SU-DHL-6 (cell line): ENCODE data around the gene GPC3.

Experiments
- H2AFZ ChIP-seq: fragments of 200-600 bp; sonication (generic); 2 replicates; pipeline ENCODE4 v1.6.1; 2014; ENCODE audit warnings: low read depth, mild to moderate bottlenecking, moderate library complexity, mixed read lengths, antibody characterized with exemption, low read length; ENCODE audit not compliant: severe bottlenecking
- H3F3A ChIP-seq: fragments of 200-600 bp; shearing (Covaris generic); 2 replicates; pipeline ENCODE4 v1.6.0; 2016; ENCODE audit warnings: antibody characterized with exemption, mild to moderate bottlenecking; ENCODE audit not compliant: insufficient read depth
- H3K27ac ChIP-seq: fragments of 200-600 bp; sonication (generic); 2 replicates; pipeline ENCODE4 v1.5.1; 2016; ENCODE audit warnings: low read depth, mild to moderate bottlenecking, low read length, moderate library complexity, mixed read lengths
- H3K27me3 ChIP-seq: fragments of 200-600 bp; sonication (generic), shearing (Covaris generic); 2 replicates; pipeline ENCODE4 v1.6.0; 2014; ENCODE audit warnings: mild to moderate bottlenecking, low read length
- H3K36me3 ChIP-seq: fragments of 200-600 bp; sonication (generic); 2 replicates; pipeline ENCODE4 v1.6.1; 2014; ENCODE audit warnings: mild to moderate bottlenecking, low read length, mixed read lengths
- H3K4me2 ChIP-seq: fragments of 300-600, 200-600 bp; shearing (Covaris generic), sonication (generic); 2 replicates; pipeline ENCODE4 v1.6.0; 2014; ENCODE audit warnings: low read length, low read depth, mild to moderate bottlenecking; ENCODE audit not compliant: poor library complexity, severe bottlenecking
- H3K4me3 ChIP-seq: fragments of 200-600 bp; sonication (generic); 2 replicates; pipeline ENCODE4 v1.5.1; 2014; ENCODE audit warnings: antibody characterized with exemption, low read length, mild to moderate bottlenecking, mixed read lengths; ENCODE audit not compliant: insufficient read depth, poor library complexity, severe bottlenecking
- H3K79me2 ChIP-seq: fragments of 200-600 bp; sonication (generic); 2 replicates; pipeline ENCODE4 v1.6.1; 2014; ENCODE audit warnings: mild to moderate bottlenecking, low read length, moderate library complexity; ENCODE audit not compliant: insufficient read depth
- H3K9ac ChIP-seq: fragments of 200-600 bp; sonication (generic); 2 replicates; pipeline ENCODE4 v1.7.0; 2014; ENCODE audit warnings: mild to moderate bottlenecking, low read length
- H3K9me2 ChIP-seq: fragments of 200-600 bp; sonication (generic); replicated peaks from 2 replicates; pipeline ENCODE4 v1.6.1; 2014; ENCODE audit warnings: low read length; ENCODE audit not compliant: insufficient read depth
- H3K9me3 ChIP-seq: fragments of 200-600 bp; sonication (generic); 2 replicates; pipeline ENCODE4 v1.6.1; 2014; ENCODE audit warnings: low read length, mixed read lengths; ENCODE audit not compliant: insufficient read depth
- H4K20me1 ChIP-seq: fragments of 200-600 bp; sonication (generic); 2 replicates; pipeline ENCODE4 v1.6.1; 2014; ENCODE audit warnings: low read depth, mild to moderate bottlenecking, antibody characterized with exemption, low read length, moderate library complexity, mixed read lengths
- CTCF ChIP-seq: fragments of 200-600 bp; sonication (generic); IDR thresholded peaks from one replicate; pipeline ENCODE4 v1.5.1; 2017; ENCODE audit warnings: antibody characterized with exemption, mild to moderate bottlenecking, low read length, moderate library complexity; ENCODE audit not compliant: insufficient read depth, poor library complexity, severe bottlenecking
- EZH2phosphoT487 ChIP-seq: fragments of 200-600 bp; sonication (generic), shearing (Covaris generic); conservative IDR thresholded peaks from 2 replicates; pipeline ENCODE4 v1.6.1; 2018; ENCODE audit warnings: mild to moderate bottlenecking, antibody characterized with exemption, low read length, moderate library complexity, mixed read lengths

The GPC3 gene

GRCh38 chrX:133648594-133648993 is 336.8 kb downstream of the GPC3 start:
- Histone ChIP-seq H3K4me3 (no peak overlapping the region), H3K36me3 (no peaks in the 10 kb centered on the region), H4K20me1 (no peaks in the 10 kb centered on the region), H3K9me3 (no peaks in the 10 kb centered on the region), H3K4me2 (no peak overlapping the region), H3K9me2 (no peaks in the 10 kb centered on the region), H3K27ac (no peak overlapping the region), H3K27me3 (no peaks in the 10 kb centered on the region), H2AFZ (no peak overlapping the region), H3K79me2 (no peaks in the 10 kb centered on the region), H3F3A (no peaks in the 10 kb centered on the region), H3K9ac (no peak overlapping the region)
- no peak for TF ChIP-seq EZH2phosphoT487
- TF ChIP-seq CTCF: no peak

- TF ChIP-seq CTCF (no peak), EZH2phosphoT487 (no peak)
- Histone ChIP-seq H3K9me3 (no peaks in the 10 kb centered on the region), H3K4me3 (no peak overlapping the region), H3K4me2 (no peak overlapping the region), H3F3A (no peaks in the 10 kb centered on the region), H3K9ac (no peak overlapping the region), H3K27ac (no peak overlapping the region), H3K79me2 (no peaks in the 10 kb centered on the region), H3K27me3 (no peaks in the 10 kb centered on the region), H4K20me1 (no peaks in the 10 kb centered on the region), H3K9me2 (no peaks in the 10 kb centered on the region), H2AFZ (no peak overlapping the region), H3K36me3 (no peaks in the 10 kb centered on the region)
Measured at GRCh38 chrX:133646719-133647116, 338.7 kb downstream of the GPC3 start.

- no peak overlapping the region for H3K4me2 ChIP-seq
- no peak for TF ChIP-seq CTCF
- no peak for TF ChIP-seq EZH2phosphoT487
Measured at GRCh38 chrX:133645977-133646718, 339.2 kb downstream of the GPC3 start.

More at GRCh38 chrX:133645977-133646718, 339.2 kb downstream of the GPC3 start:
- H2AFZ ChIP-seq: no peak overlapping the region
- H3K27me3 ChIP-seq: no peaks in the 10 kb centered on the region
- H3F3A ChIP-seq: no peaks in the 10 kb centered on the region
- no peak overlapping the region for H3K4me3 ChIP-seq
- no peak overlapping the region for H3K27ac ChIP-seq
- H4K20me1 ChIP-seq: no peaks in the 10 kb centered on the region
- H3K36me3 ChIP-seq: no peaks in the 10 kb centered on the region
- H3K9me3 ChIP-seq: no peaks in the 10 kb centered on the region
- no peaks in the 10 kb centered on the region for H3K79me2 ChIP-seq
- H3K9ac ChIP-seq: no peak overlapping the region
- H3K9me2 ChIP-seq: no peaks in the 10 kb centered on the region
